Panc1 (cell line): ENCODE results near the gene NDUFA11. TPM values are rescaled to one million over a fixed set of nuclear protein-coding genes. Genes with fewer than 3 reads are reported as not detected.

ENCODE experiments used
- ATAC-seq: fragments of 200-7000 bp; cut with Tn5 transposase; 2 replicates; pipeline ENCODE4 v1.9.1; 2020; ENCODE audit warnings: mild to moderate bottlenecking, moderate library complexity
- BruUV-seq: library from RNA; stranded (reverse); fragments of 400-500 nt; replicated peaks from 2 replicates; lab custom pipeline; 2021; lab: Mats Ljungman, UMichigan
- CTCF ChIA-PET: fragments of 300-600 bp; sonication (Branson Sonifier 250); formaldehyde crosslinking; loops from one replicate; lab custom pipeline; 2022; ENCODE audit warnings: antibody characterized with exemption; lab: Charles Lee
- POLR2A ChIA-PET: fragments of 300-600 bp; sonication (Branson Sonifier 250); formaldehyde crosslinking; loops from one replicate; lab custom pipeline; 2022; ENCODE audit warnings: antibody characterized with exemption; lab: Charles Lee
- DNase-seq: peaks from one replicate; pipeline ENCODE4 v3.0.0-alpha.2; 2010; ENCODE audit warnings: low read depth, low spot score
- H3K27ac ChIP-seq: 2 replicates; pipeline ENCODE4 v1.5.1; 2011; ENCODE audit warnings: mild to moderate bottlenecking, low read length, inconsistent platforms
- H3K27me3 ChIP-seq: fragments of 200-500 bp; sonication (Bioruptor generic); 2 replicates; pipeline ENCODE4 v1.6.0; 2014; ENCODE audit warnings: low read length, inconsistent platforms; ENCODE audit not compliant: control insufficient read depth, insufficient read depth
- H3K36me3 ChIP-seq: fragments of 200-500 bp; sonication (Bioruptor generic); 2 replicates; pipeline ENCODE4 v1.5.1; 2014; ENCODE audit warnings: inconsistent platforms, mild to moderate bottlenecking, low read length, moderate library complexity; ENCODE audit not compliant: control insufficient read depth, insufficient read depth
- H3K4me1 ChIP-seq: 2 replicates; pipeline ENCODE4 v1.5.1; 2011; ENCODE audit warnings: inconsistent platforms, mild to moderate bottlenecking, low read length, moderate library complexity; ENCODE audit not compliant: control insufficient read depth, insufficient read depth
- H3K4me3 ChIP-seq, 2 experiments: 2 replicates each; pipeline ENCODE4 v1.5.1; 2011 to 2012; ENCODE audit warnings: low read depth in 2 of 2, low read length in 2 of 2, mild to moderate bottlenecking in 2 of 2, inconsistent platforms in 1 of 2, moderate library complexity in 1 of 2
- H3K9me3 ChIP-seq: fragments of 200-500 bp; sonication (Bioruptor generic); 2 replicates; pipeline ENCODE4 v1.5.1; 2014; ENCODE audit warnings: low read depth, mild to moderate bottlenecking, inconsistent platforms, low read length, moderate library complexity; ENCODE audit not compliant: control insufficient read depth, insufficient read depth
- CTCF ChIP-seq: fragments of 450-650 bp; IDR thresholded peaks from 2 replicates; pipeline ENCODE4 v1.5.1; 2017; ENCODE audit warnings: mild to moderate bottlenecking
- POLR2AphosphoS5 ChIP-seq: IDR thresholded peaks from 2 replicates; pipeline ENCODE4 v1.6.1; 2012; ENCODE audit warnings: mild to moderate bottlenecking, low read depth, low read length, moderate library complexity
- REST ChIP-seq, 2 experiments: IDR thresholded peaks; 2 replicates each; pipeline ENCODE4 v1.6.1; 2011 to 2012; ENCODE audit warnings: low read depth in 2 of 2, control low read depth in 1 of 2, low read length in 1 of 2, mild to moderate bottlenecking in 1 of 2, moderate library complexity in 1 of 2; ENCODE audit not compliant: insufficient read depth in 1 of 2
- SIN3A ChIP-seq: IDR thresholded peaks from 2 replicates; pipeline ENCODE4 v1.6.1; 2012; ENCODE audit warnings: low read depth, mild to moderate bottlenecking, low read length, moderate library complexity, borderline replicate concordance; ENCODE audit not compliant: insufficient read depth
- TCF7L2 ChIP-seq: IDR thresholded peaks from 2 replicates; pipeline ENCODE4 v1.6.1; 2011; ENCODE audit warnings: mild to moderate bottlenecking, low read depth, low read length, inconsistent platforms
- in situ Hi-C: cut with HindIII; loops from 2 replicates; pipeline ENCODE4 v1.10.0; 2016; ENCODE audit warnings: low sequenced_read_pairs, low pct_unique_long_range_greater_than_20kb
- intact Hi-C: fragments of 100-400 bp; cut with micrococcal nuclease; formaldehyde crosslinking; loops from one replicate; pipeline ENCODE4 v1.10.0; 2022; ENCODE audit not compliant: unreplicated experiment
- total RNA-seq: library from RNA; stranded (reverse); gene quantifications from one replicate; pipeline ENCODE4 v1.2.1, GENCODE V29; 2021; ENCODE audit not compliant: unreplicated experiment

Gene NDUFA11
- total RNA-seq, 1 experiment from 2014 or later, result 242 TPM

DNA sequence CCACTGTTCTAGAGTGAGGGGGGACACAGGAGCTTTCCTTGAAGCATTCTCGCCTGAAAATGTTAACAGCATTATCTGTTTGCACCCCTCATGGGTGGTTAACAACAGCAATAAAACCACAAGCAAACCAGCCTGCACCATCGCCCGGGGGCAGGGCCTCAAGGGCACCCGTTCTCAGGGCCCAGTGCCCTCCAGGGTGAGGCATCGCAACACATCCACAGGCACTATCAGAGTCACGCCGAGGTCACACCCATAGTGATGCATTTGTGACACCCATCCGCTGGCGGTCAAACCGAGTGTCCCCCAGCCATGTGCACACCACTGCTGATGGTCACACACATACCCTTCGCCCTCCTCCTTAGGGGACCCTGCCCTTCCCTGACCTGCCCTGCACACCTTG, 37.8 kb downstream of the NDUFA11 start (continued):
- TF ChIP-seq TCF7L2, result no peak

GRCh38 chr19:5864725-5865486, 38.7 kb downstream of the NDUFA11 start:
- POLR2A ChIA-PET, result no interaction called here
- no peak for ATAC-seq
- no peak for TF ChIP-seq POLR2AphosphoS5
- no peak for TF ChIP-seq SIN3A
- no peak for TF ChIP-seq REST (IDR thresholded peaks at IDR 0.05; ENCODE audit: insufficient read depth in 1 of 2, low read depth in 2 of 2, low read length in 1 of 2)
- TF ChIP-seq CTCF, result no peak
- no peak for TF ChIP-seq TCF7L2
- in situ Hi-C loops, result no loop called here
- Histone ChIP-seq H3K4me1 (no peaks in the 10 kb centered on the region), H3K36me3 (no peaks in the 10 kb centered on the region), H3K27ac (no peak overlapping the region), H3K4me3 (no peak overlapping the region), H3K27me3 (no peaks in the 10 kb centered on the region), H3K9me3 (no peaks in the 10 kb centered on the region)
- DNase-seq, result no peak
- intact Hi-C loops, result no loop called here
- BruUV-seq, result no TSS peak
- CTCF ChIA-PET, result no interaction called here

GRCh38 chr19:5864013-5864720, 39.4 kb downstream of the NDUFA11 start:
- ChIA-PET CTCF (interaction anchor here (1.0 kb wide), 1 partner anchor 60 kb away, joined by 3 read pairs; no protein-coding TSS in a partner anchor), POLR2A (no interaction called here)
- Histone ChIP-seq H3K4me3 (no peak overlapping the region), H3K9me3 (no peaks in the 10 kb centered on the region), H3K36me3 (no peaks in the 10 kb centered on the region), H3K27me3 (no peaks in the 10 kb centered on the region), H3K4me1 (no peaks in the 10 kb centered on the region), H3K27ac (no peak overlapping the region)
- ATAC-seq (no peak), DNase-seq (no peak)
- in situ Hi-C loops (no loop called here), intact Hi-C loops (no loop called here)
- no TSS peak for BruUV-seq
- TF ChIP-seq REST (IDR thresholded peaks at IDR 0.05; ENCODE audit: insufficient read depth in 1 of 2, low read depth in 2 of 2, low read length in 1 of 2) (no peak), CTCF (no peak), TCF7L2 (no peak), SIN3A (no peak), POLR2AphosphoS5 (no peak)
